Measurements from ENCODE around the gene SMOC1.

The SMOC1 gene

GRCh38 chr14:69938751-69939150 lies 59.5 kb downstream of the SMOC1 start:
- DNase-seq: no peak

DNA sequence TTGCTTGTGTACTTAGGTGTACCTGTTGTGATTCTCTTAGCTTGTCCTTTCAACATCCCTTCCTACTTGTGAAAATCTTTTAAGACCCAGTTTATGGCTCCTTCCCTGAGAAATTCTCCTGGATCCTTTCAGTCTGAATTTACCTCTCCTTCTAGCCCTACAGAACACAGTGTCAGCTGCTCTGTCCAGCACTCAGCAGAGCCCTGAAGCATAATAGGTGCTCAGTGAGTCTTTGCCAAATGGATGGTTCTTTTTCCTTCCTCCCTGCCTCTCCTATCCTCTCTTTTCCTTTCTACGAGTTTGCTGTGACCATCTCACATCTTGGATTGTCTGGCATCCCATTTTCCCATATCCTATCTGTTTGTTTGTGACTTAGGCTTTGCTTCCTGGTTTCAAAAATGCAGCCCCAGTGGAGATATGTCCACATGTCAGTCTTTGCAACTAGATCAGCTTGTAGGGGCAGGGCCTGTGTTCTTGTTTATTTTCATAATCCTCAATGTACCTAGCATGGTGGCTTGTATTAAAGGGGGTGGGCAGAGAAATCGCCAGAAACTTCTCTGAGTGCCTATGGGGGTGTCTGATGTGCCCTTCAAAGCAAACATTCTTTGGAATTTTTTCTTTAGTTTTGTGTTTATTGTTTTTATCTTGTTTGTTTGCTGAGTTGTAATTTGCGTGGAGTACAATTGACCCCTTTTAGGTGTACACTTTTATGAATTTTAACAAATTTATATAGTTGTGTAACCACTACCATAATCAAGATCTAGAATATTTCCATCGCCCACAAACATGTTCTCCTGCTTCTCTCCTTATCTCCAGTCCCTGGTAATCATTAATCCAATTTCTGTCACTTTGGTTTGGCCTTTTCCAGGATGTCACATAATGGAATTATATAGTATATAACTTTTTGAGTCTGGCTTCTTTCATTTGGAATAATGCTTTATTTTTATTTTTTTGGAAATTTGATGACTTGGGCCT lies 62.8 kb downstream of the SMOC1 start:
- DNase-seq: no peak

DNA sequence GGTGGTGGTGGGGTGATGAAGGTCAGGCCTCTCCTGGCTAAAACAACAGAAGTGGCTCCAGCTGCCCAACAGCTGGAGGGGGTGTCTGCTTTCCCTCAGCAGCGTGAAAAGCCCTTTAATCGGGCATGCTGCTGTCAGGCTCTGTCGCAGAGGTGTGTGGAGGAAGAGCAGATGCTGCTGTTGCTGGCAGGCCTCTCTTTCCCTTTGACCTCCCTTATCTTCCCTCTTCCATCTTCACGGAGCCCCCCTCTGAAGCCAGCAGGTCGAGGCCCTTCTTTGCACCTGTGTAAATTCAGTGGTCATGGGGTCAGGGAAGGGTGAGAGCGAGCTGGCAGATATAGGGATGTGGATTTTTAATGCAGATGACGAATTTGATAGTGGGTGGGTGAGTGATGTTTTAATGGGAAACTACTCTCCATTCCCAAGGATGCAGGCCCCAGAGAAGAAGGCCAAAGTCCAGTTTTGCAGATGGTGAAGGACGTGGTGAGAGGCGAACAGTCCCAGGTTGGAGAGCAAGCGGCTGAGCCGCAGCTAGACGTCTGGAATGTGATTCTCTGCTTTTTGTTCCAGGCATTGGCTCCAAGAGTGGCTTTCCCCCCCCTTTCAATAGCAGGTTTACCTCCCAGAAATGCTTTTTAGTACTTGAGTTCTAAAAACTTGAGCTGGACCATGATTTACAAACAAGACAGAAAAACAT lies 64.0 kb downstream of the SMOC1 start:
- DNase-seq: no peak

DNA sequence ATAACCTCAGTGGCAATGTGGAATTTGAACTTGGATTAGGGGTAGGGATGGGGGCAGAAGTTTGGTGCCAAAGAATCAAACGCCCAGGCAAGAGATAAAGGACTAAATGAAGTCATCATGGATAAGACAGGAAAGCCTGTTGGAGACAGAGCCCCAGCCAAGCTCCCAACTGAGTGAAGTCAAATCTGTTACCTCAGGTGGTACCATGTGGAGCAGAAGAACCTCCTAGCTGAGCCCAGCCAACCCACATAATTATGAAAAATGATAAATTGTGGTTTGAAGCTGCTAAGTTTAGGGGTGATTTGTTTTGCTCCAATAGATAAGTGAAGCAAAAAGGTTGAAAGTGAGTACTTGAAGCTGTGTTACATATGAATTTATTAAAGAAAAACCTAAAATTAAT lies 66.1 kb downstream of the SMOC1 start:
- DNase-seq: no peak

GRCh38 chr14:69945912-69946311 lies 66.7 kb downstream of the SMOC1 start:
- no peak for DNase-seq

DNA sequence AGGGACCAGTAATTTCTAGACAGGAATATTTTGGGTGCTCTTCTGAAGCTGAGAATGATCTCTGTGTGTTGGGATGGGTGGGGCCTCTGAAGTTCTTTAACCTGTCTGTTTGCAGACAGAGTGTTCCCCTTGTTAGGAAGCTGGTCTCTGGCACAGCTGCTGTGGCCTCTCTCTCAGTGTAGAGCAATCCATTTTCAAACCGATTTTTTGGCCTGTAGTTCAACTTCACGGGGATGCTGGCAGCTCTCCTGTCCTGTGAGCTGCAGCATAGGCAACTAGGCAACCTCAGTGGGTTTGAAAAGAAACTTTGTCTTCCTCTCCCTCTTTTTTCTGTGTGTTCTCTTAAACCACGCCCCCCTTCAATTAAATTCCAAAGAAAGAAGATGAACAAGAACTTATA lies 69.1 kb downstream of the SMOC1 start:
- peak in 2 of 51 donors; percentile 12 to 40 for DNase-seq

- no peak for DNase-seq
Measured at GRCh38 chr14:69951263-69951662, 72.0 kb downstream of the SMOC1 start.

GRCh38 chr14:69951935-69952334 lies 72.7 kb downstream of the SMOC1 start:
- no peak for DNase-seq

DNA sequence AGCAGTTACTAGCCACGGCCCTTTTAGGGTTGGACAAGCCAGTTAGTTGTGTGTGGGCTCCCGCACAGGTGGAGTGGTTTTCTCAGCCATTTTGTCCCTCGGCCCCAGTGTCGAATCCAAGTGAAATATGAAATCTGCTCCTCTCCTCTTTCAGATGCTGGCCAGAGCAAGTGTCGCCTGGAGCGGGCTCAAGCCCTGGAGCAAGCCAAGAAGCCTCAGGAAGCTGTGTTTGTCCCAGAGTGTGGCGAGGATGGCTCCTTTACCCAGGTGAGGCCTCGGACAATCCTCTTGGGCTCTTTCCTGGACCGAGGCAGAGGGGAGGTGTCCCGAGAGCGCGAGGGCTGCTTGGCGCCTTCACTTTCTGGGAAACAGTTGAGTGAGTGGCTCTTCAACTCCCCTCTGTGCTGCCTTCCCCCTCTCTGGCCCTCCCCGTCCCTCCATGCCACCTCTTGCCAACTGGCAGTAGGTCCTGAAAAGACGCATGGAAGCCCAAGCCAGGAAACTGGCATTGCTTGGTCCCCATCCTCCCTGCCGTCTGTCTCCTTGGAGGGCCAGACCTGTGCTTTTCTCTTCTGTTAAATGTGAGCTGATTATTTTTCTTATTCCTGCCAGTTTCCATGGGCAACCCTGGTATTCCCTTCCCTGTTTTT lies 74.2 kb downstream of the SMOC1 start:
- peak in 32 of 51 donors; percentile 7 to 76 (median 42) for DNase-seq

GRCh38 chr14:69955855-69956845 lies 76.9 kb downstream of the SMOC1 start:
- peak in 11 of 51 donors; percentile 7 to 43 (median 10) for DNase-seq

DNA sequence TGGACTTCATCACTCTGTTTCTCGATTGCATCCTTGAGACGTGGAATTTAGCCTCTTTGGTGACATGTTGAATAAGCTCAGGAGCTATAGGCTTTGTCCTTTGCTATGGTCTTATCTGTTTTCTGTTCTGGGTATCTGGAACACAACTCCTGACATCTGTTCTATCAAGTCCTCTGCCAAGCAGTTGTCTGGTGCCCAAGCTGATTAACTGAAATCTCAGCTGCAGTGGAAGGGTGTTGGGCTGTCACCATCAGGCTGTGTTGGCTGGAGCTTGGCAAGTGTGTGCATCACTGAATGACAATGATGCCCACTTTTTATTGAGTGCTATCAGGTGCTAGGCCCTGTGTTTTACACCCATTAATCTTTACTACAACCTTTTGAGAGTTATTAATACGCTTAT lies 77.8 kb downstream of the SMOC1 start:
- peak in 11 of 51 donors; percentile 5 to 46 (median 12) for DNase-seq

- DNase-seq: no peak
Measured at GRCh38 chr14:69957986-69958385, 78.8 kb downstream of the SMOC1 start.

DNA sequence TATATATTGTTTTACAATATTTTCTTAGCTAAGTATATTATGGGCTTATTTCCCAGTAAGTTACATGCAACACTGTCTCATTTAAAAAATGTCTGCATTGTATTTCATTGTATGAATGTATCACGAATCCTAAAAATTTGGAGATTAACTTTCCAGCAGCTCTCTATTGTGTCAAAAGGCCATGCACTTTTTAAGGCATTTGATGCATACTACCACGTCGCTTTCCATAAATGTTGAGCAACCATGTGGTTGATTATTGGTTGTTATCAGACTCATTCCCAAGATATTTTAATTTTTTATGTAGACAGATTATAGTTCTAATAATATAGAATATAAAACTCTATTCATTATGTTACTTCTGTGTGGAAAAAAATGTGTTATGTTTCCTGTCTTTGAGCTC lies 79.9 kb downstream of the SMOC1 start:
- no peak for DNase-seq

GRCh38 chr14:69960296-69960695 lies 81.1 kb downstream of the SMOC1 start:
- no peak for DNase-seq

- DNase-seq: peak in 38 of 51 donors; percentile 7 to 91 (median 61)
Measured at GRCh38 chr14:69963966-69964365, 84.8 kb downstream of the SMOC1 start.

GRCh38 chr14:69964841-69965240 lies 85.6 kb downstream of the SMOC1 start:
- no peak for DNase-seq

DNA sequence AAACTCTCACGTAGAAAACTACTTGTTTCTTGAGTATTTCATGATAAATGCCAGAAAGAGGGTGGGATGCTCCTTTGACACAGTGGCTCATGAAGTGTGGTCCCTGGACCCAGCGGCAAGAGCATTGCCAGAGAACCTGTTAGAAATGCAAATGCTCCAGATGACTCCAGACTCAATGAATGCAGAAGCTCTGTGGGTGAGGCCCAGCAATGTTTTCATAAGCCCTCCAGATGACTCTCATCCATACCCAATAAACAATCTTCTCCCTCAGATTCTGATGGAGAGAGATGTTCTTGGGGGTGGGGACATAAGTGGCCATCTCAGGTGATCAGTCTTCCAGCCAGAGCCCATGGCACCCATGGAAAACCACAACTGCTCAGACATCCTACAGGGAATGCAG lies 88.9 kb downstream of the SMOC1 start:
- no peak for DNase-seq

- DNase-seq: no peak
Measured at GRCh38 chr14:69968681-69969080, 89.5 kb downstream of the SMOC1 start.

GRCh38 chr14:69972755-69973154 lies 93.5 kb downstream of the SMOC1 start:
- peak in 7 of 51 donors; percentile 5 to 56 (median 27) for DNase-seq

- DNase-seq: no peak
Measured at GRCh38 chr14:69973846-69974245, 94.6 kb downstream of the SMOC1 start.

- peak in 29 of 51 donors; percentile 5 to 83 (median 49) for DNase-seq
Measured at GRCh38 chr14:69979882-69980281, 100.7 kb downstream of the SMOC1 start.
